Suprapubic skin (tissue), 4 donors: Measurements from ENCODE around the gene ALDH1A1. TPM values are rescaled to one million over a fixed set of nuclear protein-coding genes. Genes with fewer than 3 reads are reported as not detected.
"Not testable (repeated sequence)": the region's sequence is repeated elsewhere in the genome, so short reads cannot be mapped to it uniquely, and the experiment has no call there.

Source experiments
- DNase-seq, 2 donors: peaks; one replicate each; pipeline ENCODE4 v3.0.0-alpha.2; 2019; ENCODE audit warnings: low spot score in 2 of 2
- H3K27ac ChIP-seq: fragments of 200-600 bp; sonication (generic); one replicate; pipeline ENCODE4 v1.5.1; 2019
- H3K27me3 ChIP-seq: fragments of 200-600 bp; sonication (generic); one replicate; pipeline ENCODE4 v1.5.1; 2019
- H3K36me3 ChIP-seq: fragments of 200-600 bp; sonication (generic); one replicate; pipeline ENCODE4 v1.5.1; 2019
- H3K4me1 ChIP-seq: fragments of 200-600 bp; sonication (generic); one replicate; pipeline ENCODE4 v1.5.1; 2019
- H3K4me3 ChIP-seq: fragments of 200-600 bp; sonication (generic); one replicate; pipeline ENCODE4 v1.5.1; 2019; ENCODE audit warnings: mild to moderate bottlenecking
- H3K9me3 ChIP-seq: fragments of 200-600 bp; sonication (generic); one replicate; pipeline ENCODE4 v1.5.1; 2019
- EP300 ChIP-seq: sonication (generic); formaldehyde crosslinking; IDR thresholded peaks from one replicate; pipeline ENCODE4 v1.6.1; 2017; ENCODE audit warnings: antibody characterized with exemption
- POLR2A ChIP-seq, 2 donors: fragments of 450-650 bp; IDR thresholded peaks; one replicate each; pipeline ENCODE4 v1.6.1; 2017; ENCODE audit warnings: antibody characterized with exemption in 2 of 2, mild to moderate bottlenecking in 2 of 2, moderate library complexity in 2 of 2
- POLR2AphosphoS5 ChIP-seq, 3 donors: sonication (generic); formaldehyde crosslinking; IDR thresholded peaks; one replicate each; pipeline ENCODE4 v1.6.1; 2017; ENCODE audit warnings: antibody characterized with exemption in 3 of 3
- WGBS: methylation state at CpG from one replicate; pipeline ENCODE4 v1.1.5; 2018; 5-methylcytosine and 5-hydroxymethylcytosine counted together
- total RNA-seq, 4 donors: library from RNA; depleted of rRNA; stranded (reverse); fragments of >200 nt; gene quantifications; one replicate each; pipeline ENCODE4 v1.1.0, GENCODE V29; 2016
- TF ChIP-seq, protein P1 (sequence below), 2 donors: fragments of 200-600 bp in 1 of 2; fragments of 450-650 bp in 1 of 2; sonication (generic) in 1 of 2; IDR thresholded peaks; one replicate each; pipeline ENCODE4 v1.5.1; 2016 to 2019; ENCODE audit warnings: antibody characterized with exemption in 2 of 2, mild to moderate bottlenecking in 1 of 2, moderate library complexity in 1 of 2

The ALDH1A1 gene
- total RNA-seq, 4 donors from 2014 or later, result 7.7 to 19.2 (median 11.2) TPM

DNA sequence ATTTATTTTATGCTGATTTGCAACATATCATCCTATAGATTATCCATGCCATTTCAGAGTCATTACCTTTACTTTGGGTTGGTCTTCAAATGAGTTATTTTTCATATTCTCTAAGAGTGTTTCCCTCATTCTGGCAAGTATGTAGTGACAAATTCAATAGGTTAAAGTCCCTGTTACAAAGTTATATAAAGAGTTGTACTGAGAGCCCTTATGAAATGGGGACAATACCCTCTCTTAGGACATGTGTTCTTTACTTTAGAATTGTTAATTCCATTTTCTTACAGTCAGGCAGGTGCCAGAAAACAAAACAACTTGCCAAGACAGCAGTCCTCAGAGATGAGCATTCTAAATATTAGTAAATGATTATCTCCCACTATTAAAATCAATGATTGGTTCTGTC, 6.0 kb downstream of the ALDH1A1 start:
- Histone ChIP-seq H3K4me1 (peaks cover 14% of the 10 kb centered on the region), H3K9me3 (no peaks in the 10 kb centered on the region), H3K27ac (no peak overlapping the region)

DNA sequence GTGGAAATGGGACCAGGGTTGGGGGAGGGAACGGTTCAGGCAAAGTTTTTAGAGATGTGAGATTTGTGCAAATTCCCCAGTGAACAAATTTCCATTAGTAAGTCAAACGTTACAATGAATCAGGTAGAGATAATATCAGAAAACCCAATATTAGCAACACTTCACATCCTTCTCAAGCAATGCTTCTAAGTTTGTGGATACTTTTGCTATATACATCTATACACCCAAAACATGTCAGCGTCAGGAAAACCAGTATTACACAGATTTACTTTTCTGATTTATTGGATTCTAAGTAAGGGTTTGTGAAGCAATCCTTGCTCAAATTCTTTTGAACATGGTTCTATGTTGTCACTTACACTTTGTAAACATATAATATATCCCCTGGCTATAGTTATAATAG, 6.5 kb downstream of the ALDH1A1 start:
- Histone ChIP-seq H3K4me1 (peaks cover 11% of the 10 kb centered on the region), H3K27ac (no peak overlapping the region), H3K9me3 (no peaks in the 10 kb centered on the region), H3K36me3 (no peaks in the 10 kb centered on the region), H3K27me3 (no peaks in the 10 kb centered on the region), H3K4me3 (no peak overlapping the region)
- 82% methylated on average over 3 of the region's 3 CpGs for WGBS
- DNase-seq, result no peak
- no peak for TF ChIP-seq EP300
- TF ChIP-seq, protein P1, sequence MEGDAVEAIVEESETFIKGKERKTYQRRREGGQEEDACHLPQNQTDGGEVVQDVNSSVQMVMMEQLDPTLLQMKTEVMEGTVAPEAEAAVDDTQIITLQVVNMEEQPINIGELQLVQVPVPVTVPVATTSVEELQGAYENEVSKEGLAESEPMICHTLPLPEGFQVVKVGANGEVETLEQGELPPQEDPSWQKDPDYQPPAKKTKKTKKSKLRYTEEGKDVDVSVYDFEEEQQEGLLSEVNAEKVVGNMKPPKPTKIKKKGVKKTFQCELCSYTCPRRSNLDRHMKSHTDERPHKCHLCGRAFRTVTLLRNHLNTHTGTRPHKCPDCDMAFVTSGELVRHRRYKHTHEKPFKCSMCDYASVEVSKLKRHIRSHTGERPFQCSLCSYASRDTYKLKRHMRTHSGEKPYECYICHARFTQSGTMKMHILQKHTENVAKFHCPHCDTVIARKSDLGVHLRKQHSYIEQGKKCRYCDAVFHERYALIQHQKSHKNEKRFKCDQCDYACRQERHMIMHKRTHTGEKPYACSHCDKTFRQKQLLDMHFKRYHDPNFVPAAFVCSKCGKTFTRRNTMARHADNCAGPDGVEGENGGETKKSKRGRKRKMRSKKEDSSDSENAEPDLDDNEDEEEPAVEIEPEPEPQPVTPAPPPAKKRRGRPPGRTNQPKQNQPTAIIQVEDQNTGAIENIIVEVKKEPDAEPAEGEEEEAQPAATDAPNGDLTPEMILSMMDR (IDR thresholded peaks at IDR 0.05), result no peak
- no peak for TF ChIP-seq POLR2AphosphoS5 (IDR thresholded peaks at IDR 0.05)

More for the DNA sequence above, 6.0 kb downstream of the ALDH1A1 start:
- Histone ChIP-seq H3K36me3 (no peaks in the 10 kb centered on the region), H3K27me3 (no peaks in the 10 kb centered on the region), H3K4me3 (no peak overlapping the region)
- no peak for TF ChIP-seq POLR2AphosphoS5 (IDR thresholded peaks at IDR 0.05)
- no peak for TF ChIP-seq EP300
- TF ChIP-seq, protein P1 (IDR thresholded peaks at IDR 0.05), result no peak
- no peak for TF ChIP-seq POLR2A (IDR thresholded peaks at IDR 0.05)
- no peak for DNase-seq

DNA sequence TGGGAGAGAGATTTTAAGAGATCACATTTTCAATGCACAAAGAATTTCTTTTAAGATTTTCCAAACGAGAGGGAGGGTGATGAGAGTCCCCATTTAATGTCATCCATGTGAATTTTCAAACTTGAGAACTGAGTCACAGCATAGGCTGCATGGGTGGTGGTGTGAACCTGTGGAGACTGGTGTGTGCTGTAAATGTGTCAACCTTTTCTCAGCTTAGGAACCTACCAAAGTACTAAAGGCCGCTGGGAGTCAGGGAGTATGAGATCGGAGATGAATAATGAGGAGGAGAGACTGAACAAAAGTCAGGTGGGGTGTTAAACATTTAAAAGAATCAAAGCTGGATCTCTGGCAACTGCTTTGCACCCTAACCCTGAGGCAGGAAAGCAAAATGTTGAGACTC, 7.5 kb downstream of the ALDH1A1 start:
- Histone ChIP-seq H3K4me1 (peaks cover 11% of the 10 kb centered on the region), H3K4me3 (no peak overlapping the region), H3K9me3 (no peaks in the 10 kb centered on the region), H3K27me3 (no peaks in the 10 kb centered on the region), H3K36me3 (no peaks in the 10 kb centered on the region), H3K27ac (no peak overlapping the region)
- WGBS, result 70% methylated on average over 3 of the region's 3 CpGs
- TF ChIP-seq POLR2AphosphoS5 (IDR thresholded peaks at IDR 0.05) (no peak), EP300 (no peak), POLR2A (IDR thresholded peaks at IDR 0.05) (no peak)
- TF ChIP-seq, protein P1 (IDR thresholded peaks at IDR 0.05), result no peak
- DNase-seq, result no peak

DNA sequence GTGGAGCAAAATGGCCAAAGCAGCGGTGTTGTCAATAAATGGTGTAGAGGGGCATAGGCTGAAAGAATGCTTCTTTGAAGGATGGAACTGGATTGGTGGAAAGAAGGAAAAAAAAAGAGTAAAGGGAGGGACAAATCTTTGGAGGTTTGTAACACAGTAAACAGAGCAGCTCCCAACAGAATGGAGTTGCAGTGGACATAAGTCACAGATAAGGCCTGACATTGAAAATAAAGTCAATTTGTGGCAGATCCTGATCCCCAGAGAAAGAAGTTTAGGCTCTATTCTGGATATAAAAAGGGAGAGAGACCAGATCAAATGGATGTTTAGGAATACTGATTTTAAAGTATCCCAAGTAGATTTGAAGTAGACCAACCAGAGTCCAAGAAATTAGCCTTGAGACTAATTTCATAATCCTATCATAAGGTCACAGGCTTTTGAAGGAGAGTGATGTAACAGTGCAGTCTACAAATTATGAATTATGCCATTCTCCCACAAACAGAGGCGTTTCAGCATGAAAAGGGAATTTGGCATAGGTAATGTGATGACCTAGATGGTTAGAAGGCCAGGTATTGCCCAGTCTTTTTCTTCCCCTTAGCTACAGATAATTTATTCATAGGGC, 8.9 kb downstream of the ALDH1A1 start:
- no peaks in the 10 kb centered on the region for H3K9me3 ChIP-seq
- H3K27ac ChIP-seq, result no peak overlapping the region
- TF ChIP-seq, protein P1 (IDR thresholded peaks at IDR 0.05), result no peak
- no peak for TF ChIP-seq POLR2AphosphoS5 (IDR thresholded peaks at IDR 0.05)
- TF ChIP-seq POLR2A (IDR thresholded peaks at IDR 0.05), result no peak
- TF ChIP-seq EP300, result no peak
- DNase-seq, result no peak
- H3K4me3 ChIP-seq, result no peak overlapping the region
- H3K36me3 ChIP-seq, result no peaks in the 10 kb centered on the region
- peaks cover 15% of the 10 kb centered on the region for H3K4me1 ChIP-seq
- WGBS, result 91% methylated on average over 2 of the region's 2 CpGs
- no peaks in the 10 kb centered on the region for H3K27me3 ChIP-seq

DNA sequence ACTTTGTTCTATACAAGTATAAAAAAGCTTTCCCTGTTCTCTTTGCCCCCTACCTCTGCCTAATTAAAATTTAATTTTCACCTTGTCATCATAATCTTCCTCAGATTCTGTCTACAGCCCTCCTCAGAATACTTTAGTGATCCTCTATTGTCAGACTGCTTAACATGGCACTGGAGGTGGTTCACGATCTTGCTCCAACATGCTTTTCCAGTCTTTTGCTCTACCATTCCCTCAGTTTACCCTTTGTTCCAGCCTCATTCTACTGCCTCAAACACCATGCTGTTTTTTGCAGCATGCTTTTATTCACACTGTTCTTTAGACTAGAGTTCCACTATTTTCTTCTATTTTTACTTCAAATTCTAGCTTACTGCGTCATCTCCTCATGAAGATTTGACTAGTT, 10.4 kb downstream of the ALDH1A1 start:
- Histone ChIP-seq H3K36me3 (no peaks in the 10 kb centered on the region), H3K9me3 (no peaks in the 10 kb centered on the region), H3K4me1 (peaks cover 5% of the 10 kb centered on the region), H3K4me3 (no peak overlapping the region), H3K27me3 (no peaks in the 10 kb centered on the region), H3K27ac (no peak overlapping the region)
- no peak for DNase-seq
- 98% methylated on average over 2 of the region's 2 CpGs for WGBS
- TF ChIP-seq EP300 (no peak), POLR2AphosphoS5 (IDR thresholded peaks at IDR 0.05) (no peak), POLR2A (IDR thresholded peaks at IDR 0.05) (no peak)
- TF ChIP-seq, protein P1 (IDR thresholded peaks at IDR 0.05), result no peak

DNA sequence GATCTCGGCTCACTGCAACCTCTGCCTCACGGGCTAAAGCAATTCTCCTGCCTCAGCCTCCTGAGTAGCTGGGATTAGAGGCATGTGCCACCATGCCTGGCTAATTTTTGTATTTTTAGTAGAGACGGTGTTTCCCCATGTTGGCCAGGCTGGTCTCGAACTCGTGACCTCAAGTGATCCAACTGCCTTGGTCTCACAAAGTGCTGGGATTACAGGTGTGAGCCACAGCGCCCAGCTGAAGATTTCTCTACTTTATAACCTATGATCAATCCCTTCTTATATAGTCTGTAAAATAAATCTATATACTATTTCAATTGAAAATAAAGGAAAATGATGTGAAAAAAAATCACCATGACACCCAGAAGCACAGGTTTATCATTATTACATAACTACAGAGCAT, 13.3 kb downstream of the ALDH1A1 start:
- H3K9me3 ChIP-seq, H3K27me3 ChIP-seq, H3K4me3 ChIP-seq, H3K27ac ChIP-seq, H3K4me1 ChIP-seq, H3K36me3 ChIP-seq, DNase-seq: not testable (repeated sequence)
- 78% methylated on average over 6 of the region's 6 CpGs for WGBS
